ENCODE measurements around the gene MEGF10.
"Not testable (repeated sequence)": the region's sequence is repeated elsewhere in the genome, so short reads cannot be mapped to it uniquely, and the experiment has no call there.

The MEGF10 gene

DNA sequence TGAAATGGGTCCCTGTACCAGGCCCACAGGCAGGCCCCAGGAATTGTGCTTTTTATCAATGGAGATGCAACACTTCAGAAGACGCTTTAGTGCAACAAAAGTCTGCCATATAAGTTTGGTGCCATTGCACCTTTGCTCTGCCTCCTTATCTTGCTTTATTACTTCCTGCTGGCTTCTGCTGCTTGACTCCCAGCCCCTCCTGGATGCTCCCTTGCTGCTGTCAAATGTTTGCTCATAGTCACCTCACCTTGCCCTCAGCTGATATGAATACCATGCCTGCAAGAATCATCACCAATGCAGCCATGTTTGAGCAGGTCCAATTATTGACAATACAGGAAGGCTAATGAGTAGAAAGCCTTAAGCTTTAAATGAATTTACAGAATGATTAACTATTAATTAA lies 25.4 kb downstream of the MEGF10 start:
- H3K4me3 ChIP-seq (replicated peaks; ENCODE audit: low read depth, low read length), result no peak overlapping the region
- TF ChIP-seq, protein P1, sequence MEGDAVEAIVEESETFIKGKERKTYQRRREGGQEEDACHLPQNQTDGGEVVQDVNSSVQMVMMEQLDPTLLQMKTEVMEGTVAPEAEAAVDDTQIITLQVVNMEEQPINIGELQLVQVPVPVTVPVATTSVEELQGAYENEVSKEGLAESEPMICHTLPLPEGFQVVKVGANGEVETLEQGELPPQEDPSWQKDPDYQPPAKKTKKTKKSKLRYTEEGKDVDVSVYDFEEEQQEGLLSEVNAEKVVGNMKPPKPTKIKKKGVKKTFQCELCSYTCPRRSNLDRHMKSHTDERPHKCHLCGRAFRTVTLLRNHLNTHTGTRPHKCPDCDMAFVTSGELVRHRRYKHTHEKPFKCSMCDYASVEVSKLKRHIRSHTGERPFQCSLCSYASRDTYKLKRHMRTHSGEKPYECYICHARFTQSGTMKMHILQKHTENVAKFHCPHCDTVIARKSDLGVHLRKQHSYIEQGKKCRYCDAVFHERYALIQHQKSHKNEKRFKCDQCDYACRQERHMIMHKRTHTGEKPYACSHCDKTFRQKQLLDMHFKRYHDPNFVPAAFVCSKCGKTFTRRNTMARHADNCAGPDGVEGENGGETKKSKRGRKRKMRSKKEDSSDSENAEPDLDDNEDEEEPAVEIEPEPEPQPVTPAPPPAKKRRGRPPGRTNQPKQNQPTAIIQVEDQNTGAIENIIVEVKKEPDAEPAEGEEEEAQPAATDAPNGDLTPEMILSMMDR (IDR thresholded peaks at IDR 0.05; ENCODE audit: low read length, missing control alignments), result no peak
- no peak for DNase-seq (ENCODE audit: low read depth)

DNA sequence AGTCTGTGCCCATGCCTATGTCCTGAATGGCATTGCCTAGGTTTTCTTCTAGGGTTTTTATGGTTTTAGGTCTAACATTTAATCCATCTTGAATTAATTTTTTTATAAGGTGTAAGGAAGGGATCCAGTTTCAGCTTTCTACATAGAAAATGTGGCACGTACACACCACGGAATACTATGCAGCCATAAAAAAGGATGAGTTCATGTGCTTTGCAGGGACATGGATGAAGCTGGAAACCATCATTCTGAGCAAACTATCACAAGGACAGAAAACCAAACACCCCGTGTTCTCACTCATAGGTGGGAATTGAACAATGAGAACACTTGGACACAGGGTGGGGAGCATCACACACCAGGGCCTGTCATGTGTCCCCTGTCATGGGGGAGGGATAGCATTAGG lies 26.8 kb downstream of the MEGF10 start:
- H3K4me3 ChIP-seq (replicated peaks; ENCODE audit: low read depth, low read length); DNase-seq (ENCODE audit: low read depth): not testable (repeated sequence)

DNA sequence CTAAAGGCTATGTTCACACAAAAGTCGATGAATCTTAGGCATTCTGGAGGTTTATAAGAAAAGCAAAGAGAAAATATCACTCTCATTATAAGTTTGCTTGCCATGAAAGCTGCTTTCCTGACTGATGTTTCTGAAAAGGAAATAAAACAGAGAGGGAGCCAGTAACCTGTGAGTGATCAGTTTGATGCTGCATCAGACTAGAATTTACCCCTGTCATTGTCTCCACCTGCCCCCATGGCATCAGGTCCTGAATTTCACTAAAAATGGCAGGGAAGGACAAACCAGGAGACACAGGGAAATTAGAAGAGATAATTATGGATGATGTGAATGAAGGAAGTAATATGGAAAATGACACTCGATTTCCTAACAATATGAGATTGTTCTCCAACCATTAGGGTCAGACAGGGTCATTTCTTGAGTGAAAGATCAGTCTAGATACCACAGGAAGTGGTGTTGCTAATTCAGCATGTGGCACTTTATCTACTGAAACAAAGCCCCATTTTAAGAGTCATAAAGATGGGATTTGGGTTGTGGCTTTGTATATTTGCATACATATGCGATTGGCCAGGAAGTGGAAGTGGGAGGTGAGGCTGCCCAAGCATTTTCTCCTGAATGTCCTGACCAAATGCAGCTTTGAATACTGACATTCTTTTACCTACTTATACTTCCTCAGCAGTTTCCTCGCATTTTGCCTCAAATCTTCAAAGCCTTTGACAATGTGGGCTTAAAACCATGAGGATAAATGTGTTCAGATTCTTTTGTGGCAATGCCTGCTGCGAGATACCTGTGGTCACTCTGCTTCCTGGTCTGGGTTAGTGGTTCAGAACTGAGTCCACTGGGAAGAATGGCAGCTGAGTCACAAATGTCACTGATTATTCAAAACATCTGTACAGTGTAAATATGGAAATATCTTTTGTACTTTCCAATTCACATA lies 29.7 kb downstream of the MEGF10 start:
- TF ChIP-seq, protein P1 (IDR thresholded peaks at IDR 0.05; ENCODE audit: low read length, missing control alignments), result no peak
- no peak overlapping the region for H3K4me3 ChIP-seq (replicated peaks; ENCODE audit: low read depth, low read length)
- DNase-seq (ENCODE audit: low read depth), result peak; percentile 14

- no peak for DNase-seq (ENCODE audit: low read depth)
- H3K4me3 ChIP-seq (replicated peaks; ENCODE audit: low read depth, low read length), result no peak overlapping the region
These were observed 30.9 kb downstream of the MEGF10 start for GRCh38 chr5:127321465-127321864.

DNA sequence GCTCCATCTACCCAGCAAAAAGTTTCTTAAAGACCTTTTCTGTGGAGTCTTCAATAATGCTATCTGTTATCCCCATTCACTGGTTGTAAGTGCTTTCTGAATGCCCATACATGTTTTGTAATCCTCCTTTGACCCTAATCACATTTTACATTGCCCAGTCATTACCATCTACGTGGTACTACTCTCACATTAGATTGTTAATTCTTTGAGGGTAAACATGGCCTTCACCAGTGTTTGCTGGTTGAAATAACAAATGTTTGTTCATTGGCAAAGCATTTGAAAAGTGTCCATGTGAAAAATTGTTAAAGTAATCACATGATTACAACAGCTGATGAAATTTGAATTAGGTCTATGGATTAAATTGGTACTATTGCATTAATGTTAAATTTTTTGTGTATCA lies 31.8 kb downstream of the MEGF10 start:
- TF ChIP-seq, protein P1 (IDR thresholded peaks at IDR 0.05; ENCODE audit: low read length, missing control alignments), result no peak

More at GRCh38 chr5:127321465-127321864, 30.9 kb downstream of the MEGF10 start:
- TF ChIP-seq, protein P1 (IDR thresholded peaks at IDR 0.05; ENCODE audit: low read length, missing control alignments), result no peak

GRCh38 chr5:127324756-127325155 lies 34.2 kb downstream of the MEGF10 start:
- TF ChIP-seq, protein P1 (IDR thresholded peaks at IDR 0.05; ENCODE audit: low read length, missing control alignments), result no peak
- no peak for DNase-seq (ENCODE audit: low read depth)

More for the DNA sequence above, 31.8 kb downstream of the MEGF10 start:
- H3K4me3 ChIP-seq (replicated peaks; ENCODE audit: low read depth, low read length), result no peak overlapping the region
- DNase-seq (ENCODE audit: low read depth), result no peak

DNA sequence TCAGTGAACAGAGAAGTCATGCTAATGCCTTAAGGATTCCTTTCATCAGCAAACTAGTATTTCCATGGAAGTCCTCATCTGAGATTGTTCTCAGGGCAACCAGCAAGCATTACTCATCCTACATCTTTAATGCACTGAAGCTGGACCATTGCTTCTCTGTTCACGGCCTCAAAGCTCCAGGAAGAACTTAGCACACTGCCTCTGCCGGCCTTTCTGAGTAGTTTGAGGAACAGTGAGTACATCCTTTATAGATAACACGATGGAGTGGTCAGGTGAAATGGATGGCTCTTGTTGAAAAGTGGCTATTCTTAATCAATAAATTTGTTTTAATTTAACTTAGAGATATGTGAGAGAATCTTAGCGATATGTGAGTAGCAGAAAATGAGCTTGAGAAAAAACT lies 35.8 kb downstream of the MEGF10 start:
- H3K4me3 ChIP-seq (replicated peaks; ENCODE audit: low read depth, low read length), result no peak overlapping the region
- TF ChIP-seq, protein P1 (IDR thresholded peaks at IDR 0.05; ENCODE audit: low read length, missing control alignments), result no peak
- DNase-seq (ENCODE audit: low read depth), result no peak

More at GRCh38 chr5:127324756-127325155, 34.2 kb downstream of the MEGF10 start:
- no peak overlapping the region for H3K4me3 ChIP-seq (replicated peaks; ENCODE audit: low read depth, low read length)
